SK-N-SH (cell line): ENCODE measurements around the gene TBXA2R. TPM values are rescaled to one million over a fixed set of nuclear protein-coding genes. Genes with fewer than 3 reads are reported as not detected.

ENCODE experiments used
- CTCF ChIA-PET: fragments of 300-600, 350-600 bp; formaldehyde crosslinking; extraction: SDS; loops from one replicate; lab custom pipeline; 2021; lab: Yijun Ruan, JAX
- POLR2A ChIA-PET: fragments of 350-600 bp; sonication (Branson Sonifier 250); formaldehyde crosslinking; extraction: SDS; loops from one replicate; lab custom pipeline; 2020; ENCODE audit warnings: antibody characterized with exemption, inconsistent platforms; lab: Yijun Ruan, JAX
- DNase-seq: peaks from one replicate; pipeline ENCODE4 v3.0.0; 2012
- H2AFZ ChIP-seq: fragments of 200-600 bp; sonication (generic); 2 replicates; pipeline ENCODE4 v1.8.1; 2016; ENCODE audit warnings: antibody characterized with exemption, mild to moderate bottlenecking, low read depth
- H3F3A ChIP-seq: fragments of 200-600 bp; sonication (generic); replicated peaks from 2 replicates; pipeline ENCODE3; 2016; ENCODE audit warnings: antibody characterized with exemption, mild to moderate bottlenecking; ENCODE audit not compliant: insufficient read depth
- H3K27ac ChIP-seq, 2 experiments: fragments of 200-500 bp in 1 of 2; fragments of 200-600 bp in 1 of 2; sonication (Bioruptor generic) in 1 of 2; sonication (generic), shearing (Covaris generic) in 1 of 2; 2 replicates each; pipeline versions ENCODE4 v1.5.1 to v1.6.1; 2014 to 2016; ENCODE audit warnings: low read depth in 2 of 2, inconsistent platforms in 1 of 2, low read length in 1 of 2, mild to moderate bottlenecking in 1 of 2, mixed read lengths in 1 of 2
- H3K27me3 ChIP-seq: fragments of 200-600 bp; sonication (generic), shearing (Covaris generic); 2 replicates; pipeline ENCODE4 v1.6.1; 2016; ENCODE audit warnings: mixed run types; ENCODE audit not compliant: insufficient read depth
- H3K36me3 ChIP-seq, 2 experiments: fragments of 200-500 bp in 1 of 2; fragments of 200-600 bp in 1 of 2; sonication (Bioruptor generic) in 1 of 2; sonication (generic) in 1 of 2; replicated peaks in 1 of 2; 2 replicates each; pipeline versions ENCODE3 to v1.5.1; 2014 to 2016; ENCODE audit warnings: low read length in 1 of 2, mild to moderate bottlenecking in 1 of 2; ENCODE audit not compliant: insufficient read depth in 2 of 2, control insufficient read depth in 1 of 2
- H3K4me1 ChIP-seq, 2 experiments: fragments of 200-500 bp in 1 of 2; fragments of 200-600 bp in 1 of 2; sonication (Bioruptor generic) in 1 of 2; sonication (generic), shearing (Covaris generic) in 1 of 2; 2 replicates each; pipeline versions ENCODE4 v1.5.1 to v1.6.1; 2014 to 2016; ENCODE audit warnings: low read depth in 1 of 2, low read length in 1 of 2, mixed run types in 1 of 2; ENCODE audit not compliant: insufficient read depth in 2 of 2, control insufficient read depth in 1 of 2
- H3K4me2 ChIP-seq: fragments of 200-600 bp; sonication (generic), shearing (Covaris generic); 2 replicates; pipeline ENCODE4 v1.6.1; 2017; ENCODE audit warnings: mixed run types
- H3K4me3 ChIP-seq, 2 experiments: fragments of 200-500 bp in 1 of 2; fragments of 200-600 bp in 1 of 2; sonication (Bioruptor generic) in 1 of 2; sonication (generic), shearing (Covaris generic) in 1 of 2; 2 replicates each; pipeline versions ENCODE4 v1.5.1 to v1.8.1; 2014 to 2016; ENCODE audit warnings: low read depth in 2 of 2, inconsistent platforms in 1 of 2, low read length in 1 of 2, mild to moderate bottlenecking in 1 of 2, mixed read lengths in 1 of 2, moderate library complexity in 1 of 2
- H3K79me2 ChIP-seq: fragments of 200-600 bp; sonication (generic); 2 replicates; pipeline ENCODE4 v1.8.1; 2017; ENCODE audit warnings: mild to moderate bottlenecking; ENCODE audit not compliant: insufficient read depth
- H3K9ac ChIP-seq: fragments of 200-600 bp; sonication (generic); 2 replicates; pipeline ENCODE4 v1.6.1; 2017; ENCODE audit warnings: mixed run types
- H3K9me2 ChIP-seq: fragments of 200-600 bp; sonication (generic); 2 replicates; pipeline ENCODE4 v1.6.1; 2017; ENCODE audit warnings: mixed run types
- H3K9me3 ChIP-seq: fragments of 200-600 bp; sonication (generic); 2 replicates; pipeline ENCODE4 v1.6.1; 2017; ENCODE audit warnings: mixed run types, mild to moderate bottlenecking, moderate library complexity
- H4K20me1 ChIP-seq: fragments of 200-600 bp; sonication (generic); 2 replicates; pipeline ENCODE4 v1.6.1; 2017; ENCODE audit warnings: mild to moderate bottlenecking, mixed run types; ENCODE audit not compliant: insufficient read depth
- EP300 ChIP-seq, 2 experiments: IDR thresholded peaks; 2 replicates each; pipeline versions ENCODE4 v1.4.0 to v1.6.1; 2012; ENCODE audit warnings: borderline replicate concordance in 1 of 2, low read depth in 1 of 2, low read length in 1 of 2
- EZH2phosphoT487 ChIP-seq: fragments of 200-600 bp; sonication (generic); IDR thresholded peaks from 2 replicates; pipeline ENCODE4 v1.6.1; 2017; ENCODE audit warnings: low read depth, mixed run types, mild to moderate bottlenecking, antibody characterized with exemption, moderate library complexity, borderline replicate concordance
- FOSL2 ChIP-seq: IDR thresholded peaks from 2 replicates; pipeline ENCODE4 v1.4.0; 2012; ENCODE audit warnings: low read depth, mild to moderate bottlenecking, moderate library complexity, borderline replicate concordance
- GATA2 ChIP-seq: sonication (generic); formaldehyde crosslinking; IDR thresholded peaks from 2 replicates; pipeline ENCODE4 v1.5.0; 2020; ENCODE audit warnings: mild to moderate bottlenecking, missing genetic modification reagents
- JUND ChIP-seq: IDR thresholded peaks from 2 replicates; pipeline ENCODE4 v1.4.0; 2012
- POLR2AphosphoS5 ChIP-seq: IDR thresholded peaks from 2 replicates; pipeline ENCODE4 v1.6.1; 2012; ENCODE audit warnings: low read depth, low read length
- RCOR1 ChIP-seq: fragments of 150-350 bp; IDR thresholded peaks from 2 replicates; pipeline ENCODE4 v1.6.1; 2017; ENCODE audit warnings: antibody characterized with exemption, low read length
- REST ChIP-seq: IDR thresholded peaks from 2 replicates; pipeline ENCODE4 v1.6.1; 2012; ENCODE audit warnings: mild to moderate bottlenecking, low read depth, low read length, moderate library complexity
- TEAD4 ChIP-seq: IDR thresholded peaks from 2 replicates; pipeline ENCODE4 v1.4.0; 2012; ENCODE audit warnings: mild to moderate bottlenecking, borderline replicate concordance; ENCODE audit not compliant: insufficient read depth
- USF1 ChIP-seq: IDR thresholded peaks from 2 replicates; pipeline ENCODE4 v1.4.0; 2012; ENCODE audit warnings: low read depth, borderline replicate concordance
- WGBS: methylation state at CpG from one replicate; pipeline ENCODE4 v1.1.6; 2017; ENCODE audit warnings: low lambda C conversion rate; 5-methylcytosine and 5-hydroxymethylcytosine counted together
- polyA plus RNA-seq, 3 experiments: library from polyadenylated mRNA; depleted of rRNA; stranded (reverse); fragments of >200 nt; gene quantifications; 2 replicates each; pipeline ENCODE4 v1.2.3, GENCODE V29; 2012

The TBXA2R gene
- polyA plus RNA-seq, 1 of the 3 experiments (the other 2 are of a cell fraction): 0.92 TPM

- no peak for DNase-seq
- H2AFZ ChIP-seq: no peak overlapping the region
- H3K79me2 ChIP-seq: no peaks in the 10 kb centered on the region
- H3K36me3 ChIP-seq: peaks cover 0 to 21% of the 10 kb centered on the region in 2 experiments
- no peaks in the 10 kb centered on the region for H3F3A ChIP-seq
- H3K9me2 ChIP-seq: no peaks in the 10 kb centered on the region
- H3K4me1 ChIP-seq: peaks cover 8 to 14% of the 10 kb centered on the region in 2 experiments; a peak in 1 of 4 replicates
- no peaks in the 10 kb centered on the region for H3K9me3 ChIP-seq
- no peaks in the 10 kb centered on the region for H3K27me3 ChIP-seq
- no peak overlapping the region for H3K4me3 ChIP-seq
- 86% methylated on average over 3 of the region's 3 CpGs for WGBS
- H4K20me1 ChIP-seq: no peaks in the 10 kb centered on the region
- no peak overlapping the region for H3K4me2 ChIP-seq
- CTCF ChIA-PET: interaction anchor here (0.6 to 2.9 kb wide), 7 partner anchors 9 to 93 kb away, joined by 3 to 23 read pairs (median 5); partner anchors contain the start of gene GIPC3
- POLR2A ChIA-PET: interaction anchor here (0.5 kb wide), 1 partner anchor 89 kb away, joined by 3 read pairs; no protein-coding TSS in a partner anchor
- no peak overlapping the region for H3K27ac ChIP-seq
- TF ChIP-seq GATA2 (CRISPR knock-in tag) (no peak), FOSL2 (no peak), POLR2AphosphoS5 (no peak), EP300 (IDR thresholded peaks at IDR 0.05; ENCODE audit: borderline replicate concordance in 1 of 2, low read depth in 1 of 2, low read length in 1 of 2) (no peak), RCOR1 (no peak)
- H3K9ac ChIP-seq: no peak overlapping the region
Measured at GRCh38 chr19:3608079-3608641, 1.5 kb upstream of the TBXA2R start.

GRCh38 chr19:3607303-3608078 lies 816 bp upstream of the TBXA2R start:
- Histone ChIP-seq H3K27ac (peak overlapping the region; percentile 33 to 36; a peak in 2 of 4 replicates), H3K79me2 (no peaks in the 10 kb centered on the region), H3K9me2 (no peaks in the 10 kb centered on the region), H3F3A (no peaks in the 10 kb centered on the region), H3K27me3 (no peaks in the 10 kb centered on the region), H3K4me2 (peak overlapping the region; percentile 99), H3K9me3 (no peaks in the 10 kb centered on the region), H4K20me1 (no peaks in the 10 kb centered on the region), H3K4me1 (peaks cover 8 to 14% of the 10 kb centered on the region in 2 experiments; a peak in 1 of 4 replicates), H2AFZ (peak overlapping the region; percentile 82; the same call in 1 of the 2 replicates), H3K36me3 (peaks cover 0 to 17% of the 10 kb centered on the region in 2 experiments), H3K9ac (peak overlapping the region; percentile 73), H3K4me3 (peak overlapping the region; percentile 52 to 73)
- ChIA-PET POLR2A (interaction anchor here (0.5 kb wide), 1 partner anchor 90 kb away, joined by 3 read pairs; no protein-coding TSS in a partner anchor), CTCF (interaction anchor here (0.6 to 2.9 kb wide), 6 partner anchors 11 to 334 kb away, joined by 3 to 23 read pairs (median 4); partner anchors contain the start of gene GIPC3)
- TF ChIP-seq TEAD4 (no peak), GATA2 (CRISPR knock-in tag) (no peak), USF1 (no peak), REST (no peak), JUND (no peak), EZH2phosphoT487 (no peak)
- peak; percentile 71 for DNase-seq
- 86% methylated on average over 11 of the region's 22 CpGs for WGBS
